Vagina (tissue), 2 donors: ENCODE measurements around the gene SLC3A2.

ENCODE experiments used
- CTCF ChIP-seq, 3 experiments: fragments of 450-650 bp in 2 of 3; fragments of 200-600 bp in 1 of 3; sonication (generic) in 1 of 3; IDR thresholded peaks; one replicate each; pipeline ENCODE4 v1.5.1; 2017 to 2019; ENCODE audit warnings: antibody characterized with exemption in 3 of 3, mild to moderate bottlenecking in 2 of 3, moderate library complexity in 2 of 3
- POLR2A ChIP-seq, 2 donors: fragments of 450-650 bp; IDR thresholded peaks; one replicate each; pipeline ENCODE4 v1.6.1; 2017; ENCODE audit warnings: antibody characterized with exemption in 2 of 2, mild to moderate bottlenecking in 2 of 2, moderate library complexity in 2 of 2

GRCh38 chr11:62879235-62879978 is 1.3 kb upstream of the SLC3A2 start:
- no peak for TF ChIP-seq CTCF (IDR thresholded peaks at IDR 0.05)
- TF ChIP-seq POLR2A (IDR thresholded peaks at IDR 0.05): no peak
